22Rv1 (cell line): ENCODE data around the gene PAFAH1B1.

Experiments used
- ZFX ChIP-seq: fragments of 450-650 bp; IDR thresholded peaks from 2 replicates; pipeline ENCODE4 v1.6.1; 2017; ENCODE audit warnings: antibody characterized with exemption, borderline replicate concordance
- TF ChIP-seq, protein P1 (sequence below): fragments of 450-650 bp; IDR thresholded peaks from 2 replicates; pipeline ENCODE4 v1.5.1; 2017; ENCODE audit warnings: mild to moderate bottlenecking

DNA sequence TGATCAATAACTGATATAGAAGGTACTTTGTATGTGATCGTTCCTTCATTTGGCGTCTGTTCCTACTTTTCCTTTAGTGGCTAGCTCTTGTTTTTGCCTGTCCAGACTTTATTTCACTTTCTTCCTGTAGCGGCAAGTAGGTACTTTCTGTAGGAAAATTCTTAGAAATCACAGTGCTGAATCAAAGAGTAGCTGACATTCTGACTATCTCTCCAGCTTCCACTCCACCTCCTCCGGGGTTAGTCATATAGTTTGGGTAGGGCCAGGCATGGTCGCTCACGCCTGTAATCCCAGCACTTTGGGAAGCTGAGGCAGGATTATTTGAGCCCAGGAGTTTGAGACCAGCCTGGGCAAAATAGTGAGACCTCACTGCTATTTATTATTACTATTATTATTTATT is 29.9 kb upstream of the PAFAH1B1 start:
- TF ChIP-seq, protein P1, sequence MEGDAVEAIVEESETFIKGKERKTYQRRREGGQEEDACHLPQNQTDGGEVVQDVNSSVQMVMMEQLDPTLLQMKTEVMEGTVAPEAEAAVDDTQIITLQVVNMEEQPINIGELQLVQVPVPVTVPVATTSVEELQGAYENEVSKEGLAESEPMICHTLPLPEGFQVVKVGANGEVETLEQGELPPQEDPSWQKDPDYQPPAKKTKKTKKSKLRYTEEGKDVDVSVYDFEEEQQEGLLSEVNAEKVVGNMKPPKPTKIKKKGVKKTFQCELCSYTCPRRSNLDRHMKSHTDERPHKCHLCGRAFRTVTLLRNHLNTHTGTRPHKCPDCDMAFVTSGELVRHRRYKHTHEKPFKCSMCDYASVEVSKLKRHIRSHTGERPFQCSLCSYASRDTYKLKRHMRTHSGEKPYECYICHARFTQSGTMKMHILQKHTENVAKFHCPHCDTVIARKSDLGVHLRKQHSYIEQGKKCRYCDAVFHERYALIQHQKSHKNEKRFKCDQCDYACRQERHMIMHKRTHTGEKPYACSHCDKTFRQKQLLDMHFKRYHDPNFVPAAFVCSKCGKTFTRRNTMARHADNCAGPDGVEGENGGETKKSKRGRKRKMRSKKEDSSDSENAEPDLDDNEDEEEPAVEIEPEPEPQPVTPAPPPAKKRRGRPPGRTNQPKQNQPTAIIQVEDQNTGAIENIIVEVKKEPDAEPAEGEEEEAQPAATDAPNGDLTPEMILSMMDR = no peak
- no peak for TF ChIP-seq ZFX
